GM19240 (cell line): Measurements from ENCODE around the gene OR6B1.
"Not testable (repeated sequence)": the region's sequence is repeated elsewhere in the genome, so short reads cannot be mapped to it uniquely, and the experiment has no call there.

ENCODE experiments used
- DNase-seq: peaks from one replicate; pipeline ENCODE4 v3.0.0; 2011; ENCODE audit warnings: low spot score; ENCODE audit not compliant: insufficient read length

The OR6B1 gene

GRCh38 chr7:144038887-144039286, 38.8 kb downstream of the OR6B1 start:
- no peak for DNase-seq

GRCh38 chr7:144048648-144049047, 48.5 kb downstream of the OR6B1 start, which contains the start of gene OR2A5:
Gene OR2A5, plus strand, starts transcription at chr7:144048948. Its CDS starts 1,454 bp downstream, at chr7:144050402.
- DNase-seq = no peak

DNA sequence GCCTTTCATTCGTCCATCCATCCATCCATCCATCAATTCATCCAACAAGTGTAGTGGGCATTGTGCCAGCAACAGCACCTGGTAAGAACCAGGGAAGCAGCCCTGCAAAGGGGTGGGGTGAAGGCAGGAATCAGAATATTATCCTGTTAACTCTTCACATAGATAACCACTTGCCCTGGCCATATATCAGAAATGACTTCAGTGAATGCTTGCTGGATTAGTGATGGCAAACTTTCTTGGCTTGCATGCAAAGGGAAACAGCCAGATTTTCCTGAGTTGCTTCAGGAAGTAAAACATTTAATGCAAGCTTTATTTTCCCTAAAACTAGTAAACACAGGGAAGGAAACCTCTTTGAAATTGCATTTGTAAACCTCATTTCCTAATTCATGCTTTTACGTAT, 49.4 kb downstream of the OR6B1 start:
- DNase-seq = no peak

- no peak for DNase-seq
Measured at GRCh38 chr7:144050093-144050492, 50.0 kb downstream of the OR6B1 start.

GRCh38 chr7:144050884-144051283, 50.8 kb downstream of the OR6B1 start:
- DNase-seq = not testable (repeated sequence)

- no peak for DNase-seq
Measured at GRCh38 chr7:144057954-144058353, 57.8 kb downstream of the OR6B1 start.
